Testis (tissue), 3 donors: ENCODE data around the gene DAD1. TPM values are rescaled to one million over a fixed set of nuclear protein-coding genes. Genes with fewer than 3 reads are reported as not detected.
"Not testable (repeated sequence)": the region's sequence is repeated elsewhere in the genome, so short reads cannot be mapped to it uniquely, and the experiment has no call there.

Experiments used
- DNase-seq: peaks from one replicate; pipeline ENCODE4 v3.0.0-alpha.2; 2019
- H3K27ac ChIP-seq, 2 donors: fragments of 200-600 bp; sonication (generic); one replicate each; pipeline ENCODE4 v1.5.1; 2019
- H3K27me3 ChIP-seq: fragments of 200-600 bp; sonication (generic); one replicate; pipeline ENCODE4 v1.5.1; 2019
- H3K36me3 ChIP-seq: fragments of 200-600 bp; sonication (generic); one replicate; pipeline ENCODE4 v1.5.1; 2017; ENCODE audit warnings: low read depth; ENCODE audit errors: missing control alignments
- H3K4me1 ChIP-seq: fragments of 200-600 bp; sonication (generic); one replicate; pipeline ENCODE4 v1.5.1; 2019
- H3K4me3 ChIP-seq, 2 donors: fragments of 200-600 bp; sonication (generic); one replicate each; pipeline ENCODE4 v1.5.1; 2017 to 2019
- H3K9me3 ChIP-seq: fragments of 200-600 bp; sonication (generic); one replicate; pipeline ENCODE4 v1.5.1; 2017
- CTCF ChIP-seq, 3 experiments: fragments of 450-650 bp in 2 of 3; fragments of 200-600 bp in 1 of 3; sonication (generic) in 1 of 3; IDR thresholded peaks; one replicate each; pipeline ENCODE4 v1.5.1; 2016 to 2019; ENCODE audit warnings: antibody characterized with exemption in 3 of 3, mild to moderate bottlenecking in 2 of 3, moderate library complexity in 1 of 3
- POLR2A ChIP-seq: fragments of 450-650 bp; IDR thresholded peaks from one replicate; pipeline ENCODE4 v1.6.1; 2017; ENCODE audit warnings: antibody characterized with exemption, mild to moderate bottlenecking, moderate library complexity
- WGBS, 2 donors: methylation state at CpG; one replicate each; pipeline ENCODE4 v1.1.5; 2018; 5-methylcytosine and 5-hydroxymethylcytosine counted together
- intact Hi-C: fragments of 100-400 bp; cut with DNase I; formaldehyde crosslinking; loops from one replicate; pipeline ENCODE4 v1.15.1; 2023; ENCODE audit warnings: low total_unique reads
- polyA plus RNA-seq: library from polyadenylated mRNA; stranded (reverse); fragments of 350-450 nt; fragmentation: Illumina TruSeq; extraction: RNeasy Lipid Tissue Mini Kit (QIAGEN cat#74804); gene quantifications from one replicate; pipeline ENCODE4 v1.2.3, GENCODE V29; 2014; ENCODE audit warnings: low read depth, low replicate concordance; ENCODE audit not compliant: insufficient read depth
- total RNA-seq, 2 donors: library from RNA; depleted of rRNA; stranded (reverse); fragments of >200 nt; gene quantifications; one replicate each; pipeline ENCODE4 v1.2.3, GENCODE V29; 2016

Gene DAD1
- total and polyA plus RNA-seq, 3 donors from 2014 or later, result 209 to 350 (median 235) TPM

GRCh38 chr14:22545842-22546721 lies 42.9 kb downstream of the DAD1 start:
- peak; percentile 36 for DNase-seq
- TF ChIP-seq CTCF (IDR thresholded peaks at IDR 0.05), result no peak
- WGBS, 2 donors, result 47 to 56% methylated on average over 9 of the region's 9 CpGs
- peak overlapping the region in 1 of 2 donors; percentile 66 for H3K27ac ChIP-seq
- intact Hi-C loops, result no loop called here
- no peaks in the 10 kb centered on the region for H3K36me3 ChIP-seq
- H3K4me3 ChIP-seq, result no peak overlapping the region
- H3K9me3 ChIP-seq, result no peaks in the 10 kb centered on the region
- H3K4me1 ChIP-seq, result peaks cover 14% of the 10 kb centered on the region
- H3K27me3 ChIP-seq, result no peaks in the 10 kb centered on the region

GRCh38 chr14:22544881-22545420 lies 44.1 kb downstream of the DAD1 start:
- TF ChIP-seq CTCF (IDR thresholded peaks at IDR 0.05), result no peak
- TF ChIP-seq POLR2A, result no peak
- no peak overlapping the region for H3K27ac ChIP-seq
- peaks cover 4% of the 10 kb centered on the region for H3K4me1 ChIP-seq
- WGBS, 2 donors, result 72 to 80% methylated on average over 8 of the region's 8 CpGs
- intact Hi-C loops, result no loop called here
- H3K36me3 ChIP-seq, result no peaks in the 10 kb centered on the region
- DNase-seq, result no peak
- H3K9me3 ChIP-seq, result no peaks in the 10 kb centered on the region
- H3K4me3 ChIP-seq, result no peak overlapping the region
- no peaks in the 10 kb centered on the region for H3K27me3 ChIP-seq

- TF ChIP-seq CTCF (IDR thresholded peaks at IDR 0.05), result no peak
- TF ChIP-seq POLR2A, result no peak
- no peaks in the 10 kb centered on the region for H3K27me3 ChIP-seq
- intact Hi-C loops, result no loop called here
- H3K36me3 ChIP-seq, result no peaks in the 10 kb centered on the region
- no peaks in the 10 kb centered on the region for H3K4me1 ChIP-seq
- WGBS, 2 donors, result 69 to 98% methylated on average over 2 of the region's 2 CpGs
- no peaks in the 10 kb centered on the region for H3K9me3 ChIP-seq
- DNase-seq, result no peak
- no peak overlapping the region for H3K27ac ChIP-seq
- no peak overlapping the region for H3K4me3 ChIP-seq
Observed at GRCh38 chr14:22544406-22544805, 44.6 kb downstream of the DAD1 start.

GRCh38 chr14:22543570-22544357 lies 45.3 kb downstream of the DAD1 start:
- H3K36me3 ChIP-seq, H3K4me3 ChIP-seq, H3K4me1 ChIP-seq, H3K27ac ChIP-seq, DNase-seq, H3K27me3 ChIP-seq, intact Hi-C loops, H3K9me3 ChIP-seq: not testable (repeated sequence)
- 93 to 94% methylated on average over 12 to 13 of the region's 13 CpGs for WGBS, 2 donors

- WGBS, 2 donors, result 77 to 78% methylated on average over 2 of the region's 2 CpGs
- H3K27me3 ChIP-seq, result no peaks in the 10 kb centered on the region
- intact Hi-C loops, result no loop called here
Observed at GRCh38 chr14:22542360-22542759, 46.7 kb downstream of the DAD1 start.

More at GRCh38 chr14:22542360-22542759, 46.7 kb downstream of the DAD1 start:
- Histone ChIP-seq H3K9me3 (no peaks in the 10 kb centered on the region), H3K4me1 (peaks cover 12% of the 10 kb centered on the region), H3K36me3 (no peaks in the 10 kb centered on the region), H3K27ac (no peak overlapping the region), H3K4me3 (no peak overlapping the region)
- DNase-seq, result no peak
- TF ChIP-seq CTCF (IDR thresholded peaks at IDR 0.05) (no peak), POLR2A (no peak)
